ENCODE data around the gene DGKD. TPM values are rescaled to one million over a fixed set of nuclear protein-coding genes. Genes with fewer than 3 reads are reported as not detected.

The DGKD gene
- total RNA-seq, 6 experiments from 2014 or later, result 6.5 to 16.6 (median 14.2) TPM

- 100% methylated on average over 3 of the region's 19 CpGs for WGBS (ENCODE audit: insufficient coverage, low coverage, low lambda C conversion rate, missing lambda C conversion rate)
- peaks cover 0 to 19% (median 0%) of the 10 kb centered on the region in 4 donors for H3K36me3 ChIP-seq
- no peak overlapping the region for H3K27ac ChIP-seq
Observed at GRCh38 chr2:233473386-233473791, 119.1 kb downstream of the DGKD start.

GRCh38 chr2:233473878-233474277, 119.6 kb downstream of the DGKD start:
- Histone ChIP-seq H3K27ac (no peak overlapping the region), H3K4me1 (no peaks in the 10 kb centered on the region), H3K27me3 (no peaks in the 10 kb centered on the region), H3K9me3 (no peaks in the 10 kb centered on the region), H3K4me3 (no peak overlapping the region), H3K36me3 (peaks cover 0 to 18% (median 0%) of the 10 kb centered on the region in 4 donors)
- no peak for TF ChIP-seq POLR2A (IDR thresholded peaks at IDR 0.05)
- TF ChIP-seq CTCF (IDR thresholded peaks at IDR 0.05), result no peak
- ATAC-seq, result peak in 1 of 4 donors; percentile 5
- intact Hi-C loops (cut with DNase I), result no loop called here
- WGBS (ENCODE audit: insufficient coverage, low coverage, low lambda C conversion rate, missing lambda C conversion rate), result no CpG with 5 or more reads among the region's 10 CpGs
- peak in 1 of 3 donors; percentile 40 for DNase-seq

More at GRCh38 chr2:233473386-233473791, 119.1 kb downstream of the DGKD start:
- ATAC-seq (no peak), DNase-seq (peak in 1 of 3 donors; percentile 33)
- no peaks in the 10 kb centered on the region for H3K9me3 ChIP-seq
- H3K27me3 ChIP-seq, result no peaks in the 10 kb centered on the region
- no peak overlapping the region for H3K4me3 ChIP-seq
- no peaks in the 10 kb centered on the region for H3K4me1 ChIP-seq
- intact Hi-C loops (cut with DNase I), result no loop called here
- TF ChIP-seq CTCF (IDR thresholded peaks at IDR 0.05), result no peak
- no peak for TF ChIP-seq POLR2A (IDR thresholded peaks at IDR 0.05)

- Histone ChIP-seq H3K9me3 (no peaks in the 10 kb centered on the region), H3K4me1 (no peaks in the 10 kb centered on the region), H3K27me3 (no peaks in the 10 kb centered on the region), H3K4me3 (no peak overlapping the region), H3K27ac (no peak overlapping the region), H3K36me3 (peaks cover 0 to 18% (median 0%) of the 10 kb centered on the region in 4 donors)
- 57% methylated on average over 9 of the region's 22 CpGs for WGBS (ENCODE audit: insufficient coverage, low coverage, low lambda C conversion rate, missing lambda C conversion rate)
- no peak for TF ChIP-seq POLR2A (IDR thresholded peaks at IDR 0.05)
- TF ChIP-seq CTCF (IDR thresholded peaks at IDR 0.05), result no peak
- DNase-seq, result peak in 1 of 3 donors; percentile 42
- intact Hi-C loops (cut with DNase I), result no loop called here
- peak in 1 of 4 donors; percentile 13 for ATAC-seq
Observed at GRCh38 chr2:233474308-233475160, 120.2 kb downstream of the DGKD start.

GRCh38 chr2:233476063-233476410, 121.7 kb downstream of the DGKD start:
- TF ChIP-seq CTCF (IDR thresholded peaks at IDR 0.05) (no peak), POLR2A (IDR thresholded peaks at IDR 0.05) (no peak)
- Histone ChIP-seq H3K27ac (no peak overlapping the region), H3K4me3 (no peak overlapping the region), H3K9me3 (no peaks in the 10 kb centered on the region), H3K27me3 (no peaks in the 10 kb centered on the region), H3K4me1 (no peaks in the 10 kb centered on the region), H3K36me3 (peaks cover 0 to 18% (median 0%) of the 10 kb centered on the region in 4 donors)
- WGBS (ENCODE audit: insufficient coverage, low coverage, low lambda C conversion rate, missing lambda C conversion rate), result 96% methylated on average over 10 of the region's 14 CpGs
- intact Hi-C loops (cut with DNase I), result no loop called here
- DNase-seq (peak in 1 of 3 donors; percentile 20), ATAC-seq (no peak)
